ENCODE measurements around the gene CERS6.

DNA sequence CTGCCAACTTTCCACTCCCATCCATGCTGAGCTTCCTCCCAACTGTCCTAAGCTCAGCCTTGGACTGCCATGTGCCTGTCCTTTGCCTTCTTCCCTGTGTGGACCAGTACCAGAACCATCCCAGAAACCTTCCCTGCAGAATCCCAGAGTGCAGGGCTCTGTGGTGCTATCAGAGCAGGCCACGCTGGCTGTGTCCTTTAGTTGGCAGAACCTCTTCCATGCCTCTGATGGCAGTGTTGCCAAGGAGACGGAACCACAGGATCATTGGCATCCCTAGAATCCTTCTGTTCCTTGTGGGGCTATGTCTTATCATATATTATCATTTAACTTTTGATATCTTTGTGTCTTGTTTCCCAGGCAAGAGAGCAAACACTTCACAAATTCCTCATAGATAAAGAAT is 273.4 kb downstream of the CERS6 start:
- TF ChIP-seq JUND (IDR thresholded peaks at IDR 0.05), result no peak
- TF ChIP-seq HNF4G (IDR thresholded peaks at IDR 0.05), result no peak
- TF ChIP-seq, protein P1, sequence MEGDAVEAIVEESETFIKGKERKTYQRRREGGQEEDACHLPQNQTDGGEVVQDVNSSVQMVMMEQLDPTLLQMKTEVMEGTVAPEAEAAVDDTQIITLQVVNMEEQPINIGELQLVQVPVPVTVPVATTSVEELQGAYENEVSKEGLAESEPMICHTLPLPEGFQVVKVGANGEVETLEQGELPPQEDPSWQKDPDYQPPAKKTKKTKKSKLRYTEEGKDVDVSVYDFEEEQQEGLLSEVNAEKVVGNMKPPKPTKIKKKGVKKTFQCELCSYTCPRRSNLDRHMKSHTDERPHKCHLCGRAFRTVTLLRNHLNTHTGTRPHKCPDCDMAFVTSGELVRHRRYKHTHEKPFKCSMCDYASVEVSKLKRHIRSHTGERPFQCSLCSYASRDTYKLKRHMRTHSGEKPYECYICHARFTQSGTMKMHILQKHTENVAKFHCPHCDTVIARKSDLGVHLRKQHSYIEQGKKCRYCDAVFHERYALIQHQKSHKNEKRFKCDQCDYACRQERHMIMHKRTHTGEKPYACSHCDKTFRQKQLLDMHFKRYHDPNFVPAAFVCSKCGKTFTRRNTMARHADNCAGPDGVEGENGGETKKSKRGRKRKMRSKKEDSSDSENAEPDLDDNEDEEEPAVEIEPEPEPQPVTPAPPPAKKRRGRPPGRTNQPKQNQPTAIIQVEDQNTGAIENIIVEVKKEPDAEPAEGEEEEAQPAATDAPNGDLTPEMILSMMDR (IDR thresholded peaks at IDR 0.05; ENCODE audit: low read depth, low read length, missing input control), result no peak
- no peak for TF ChIP-seq FOXA1 (IDR thresholded peaks at IDR 0.05)
- TF ChIP-seq, protein P2, sequence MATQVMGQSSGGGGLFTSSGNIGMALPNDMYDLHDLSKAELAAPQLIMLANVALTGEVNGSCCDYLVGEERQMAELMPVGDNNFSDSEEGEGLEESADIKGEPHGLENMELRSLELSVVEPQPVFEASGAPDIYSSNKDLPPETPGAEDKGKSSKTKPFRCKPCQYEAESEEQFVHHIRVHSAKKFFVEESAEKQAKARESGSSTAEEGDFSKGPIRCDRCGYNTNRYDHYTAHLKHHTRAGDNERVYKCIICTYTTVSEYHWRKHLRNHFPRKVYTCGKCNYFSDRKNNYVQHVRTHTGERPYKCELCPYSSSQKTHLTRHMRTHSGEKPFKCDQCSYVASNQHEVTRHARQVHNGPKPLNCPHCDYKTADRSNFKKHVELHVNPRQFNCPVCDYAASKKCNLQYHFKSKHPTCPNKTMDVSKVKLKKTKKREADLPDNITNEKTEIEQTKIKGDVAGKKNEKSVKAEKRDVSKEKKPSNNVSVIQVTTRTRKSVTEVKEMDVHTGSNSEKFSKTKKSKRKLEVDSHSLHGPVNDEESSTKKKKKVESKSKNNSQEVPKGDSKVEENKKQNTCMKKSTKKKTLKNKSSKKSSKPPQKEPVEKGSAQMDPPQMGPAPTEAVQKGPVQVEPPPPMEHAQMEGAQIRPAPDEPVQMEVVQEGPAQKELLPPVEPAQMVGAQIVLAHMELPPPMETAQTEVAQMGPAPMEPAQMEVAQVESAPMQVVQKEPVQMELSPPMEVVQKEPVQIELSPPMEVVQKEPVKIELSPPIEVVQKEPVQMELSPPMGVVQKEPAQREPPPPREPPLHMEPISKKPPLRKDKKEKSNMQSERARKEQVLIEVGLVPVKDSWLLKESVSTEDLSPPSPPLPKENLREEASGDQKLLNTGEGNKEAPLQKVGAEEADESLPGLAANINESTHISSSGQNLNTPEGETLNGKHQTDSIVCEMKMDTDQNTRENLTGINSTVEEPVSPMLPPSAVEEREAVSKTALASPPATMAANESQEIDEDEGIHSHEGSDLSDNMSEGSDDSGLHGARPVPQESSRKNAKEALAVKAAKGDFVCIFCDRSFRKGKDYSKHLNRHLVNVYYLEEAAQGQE (IDR thresholded peaks at IDR 0.05), result no peak
- TF ChIP-seq TAF1 (conservative IDR thresholded peaks at IDR 0.05), result no peak
- no peak for TF ChIP-seq SP1 (IDR thresholded peaks at IDR 0.05)
- TF ChIP-seq RAD21 (IDR thresholded peaks at IDR 0.05), result no peak
- TF ChIP-seq EGR1 (IDR thresholded peaks at IDR 0.05; ENCODE audit: low read depth in 2 of 2), result no peak
- TF ChIP-seq, protein P3, sequence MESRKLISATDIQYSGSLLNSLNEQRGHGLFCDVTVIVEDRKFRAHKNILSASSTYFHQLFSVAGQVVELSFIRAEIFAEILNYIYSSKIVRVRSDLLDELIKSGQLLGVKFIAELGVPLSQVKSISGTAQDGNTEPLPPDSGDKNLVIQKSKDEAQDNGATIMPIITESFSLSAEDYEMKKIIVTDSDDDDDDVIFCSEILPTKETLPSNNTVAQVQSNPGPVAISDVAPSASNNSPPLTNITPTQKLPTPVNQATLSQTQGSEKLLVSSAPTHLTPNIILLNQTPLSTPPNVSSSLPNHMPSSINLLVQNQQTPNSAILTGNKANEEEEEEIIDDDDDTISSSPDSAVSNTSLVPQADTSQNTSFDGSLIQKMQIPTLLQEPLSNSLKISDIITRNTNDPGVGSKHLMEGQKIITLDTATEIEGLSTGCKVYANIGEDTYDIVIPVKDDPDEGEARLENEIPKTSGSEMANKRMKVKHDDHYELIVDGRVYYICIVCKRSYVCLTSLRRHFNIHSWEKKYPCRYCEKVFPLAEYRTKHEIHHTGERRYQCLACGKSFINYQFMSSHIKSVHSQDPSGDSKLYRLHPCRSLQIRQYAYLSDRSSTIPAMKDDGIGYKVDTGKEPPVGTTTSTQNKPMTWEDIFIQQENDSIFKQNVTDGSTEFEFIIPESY (IDR thresholded peaks at IDR 0.05), result no peak
- TF ChIP-seq RXRA (IDR thresholded peaks at IDR 0.05), result no peak
- TF ChIP-seq, protein P4, sequence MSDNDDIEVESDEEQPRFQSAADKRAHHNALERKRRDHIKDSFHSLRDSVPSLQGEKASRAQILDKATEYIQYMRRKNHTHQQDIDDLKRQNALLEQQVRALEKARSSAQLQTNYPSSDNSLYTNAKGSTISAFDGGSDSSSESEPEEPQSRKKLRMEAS (IDR thresholded peaks at IDR 0.05), result no peak

Measured in liver (tissue), 3 donors.